ENCODE data around the gene STAP2.

STAP2 gene

DNA sequence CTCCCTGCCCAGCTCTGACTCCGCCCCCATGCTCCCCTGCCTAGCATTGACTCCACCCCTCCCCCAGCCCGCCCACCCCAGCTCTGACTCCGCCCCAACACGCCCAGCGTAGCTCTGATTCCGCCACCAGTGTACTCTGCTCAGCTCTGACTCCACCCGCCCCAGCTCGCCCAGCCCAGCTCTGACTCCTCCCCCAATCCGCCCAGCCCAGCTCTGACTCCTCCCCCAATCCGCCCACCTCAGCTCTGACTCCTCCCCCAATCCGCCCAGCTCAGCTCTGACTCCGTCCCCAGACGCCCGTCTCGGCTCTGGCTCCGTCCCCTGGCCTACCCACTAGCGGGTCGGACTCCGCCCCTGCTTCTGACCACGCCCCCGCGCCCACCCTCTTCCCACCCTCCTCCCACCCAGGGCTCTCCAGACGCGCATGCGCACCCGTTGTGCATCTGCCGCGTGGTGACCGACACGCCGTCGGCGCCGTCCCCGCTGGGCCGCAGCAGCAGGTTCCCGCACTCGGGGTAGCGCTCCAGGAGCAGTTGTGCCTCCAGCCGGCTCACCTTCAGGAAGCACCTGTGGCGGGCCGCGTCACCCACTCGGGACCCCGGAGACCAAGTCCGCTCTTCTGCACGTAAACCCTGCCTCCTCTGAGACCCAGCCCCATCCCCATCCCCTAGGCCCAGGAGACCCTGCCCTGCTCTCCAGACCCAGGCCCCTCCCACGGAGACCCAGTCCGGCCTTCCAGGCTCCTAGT, 10.2 kb downstream of the STAP2 start:
- peak; percentile 93 to 99 for DNase-seq (ENCODE audit: low read depth in 2 of 2)

DNA sequence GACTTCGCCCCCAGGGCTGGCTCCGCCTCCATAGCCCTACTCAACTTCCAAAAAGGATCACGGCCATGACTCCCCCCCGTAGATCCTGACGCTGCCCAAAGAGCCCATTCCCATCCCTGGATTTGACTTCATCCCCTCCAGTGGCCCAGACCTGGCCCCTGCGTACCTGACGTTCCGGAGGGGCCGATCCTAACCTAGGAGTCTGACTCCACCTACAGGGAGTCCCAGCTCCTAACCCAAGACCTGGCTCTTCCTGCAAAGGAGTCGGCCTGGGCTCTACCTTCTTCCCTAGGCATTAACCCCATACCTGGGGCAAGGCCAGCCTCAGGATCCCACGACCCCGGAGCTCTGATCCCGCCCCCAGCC, 10.8 kb downstream of the STAP2 start:
- no peak for DNase-seq (ENCODE audit: low read depth in 2 of 2)

DNA sequence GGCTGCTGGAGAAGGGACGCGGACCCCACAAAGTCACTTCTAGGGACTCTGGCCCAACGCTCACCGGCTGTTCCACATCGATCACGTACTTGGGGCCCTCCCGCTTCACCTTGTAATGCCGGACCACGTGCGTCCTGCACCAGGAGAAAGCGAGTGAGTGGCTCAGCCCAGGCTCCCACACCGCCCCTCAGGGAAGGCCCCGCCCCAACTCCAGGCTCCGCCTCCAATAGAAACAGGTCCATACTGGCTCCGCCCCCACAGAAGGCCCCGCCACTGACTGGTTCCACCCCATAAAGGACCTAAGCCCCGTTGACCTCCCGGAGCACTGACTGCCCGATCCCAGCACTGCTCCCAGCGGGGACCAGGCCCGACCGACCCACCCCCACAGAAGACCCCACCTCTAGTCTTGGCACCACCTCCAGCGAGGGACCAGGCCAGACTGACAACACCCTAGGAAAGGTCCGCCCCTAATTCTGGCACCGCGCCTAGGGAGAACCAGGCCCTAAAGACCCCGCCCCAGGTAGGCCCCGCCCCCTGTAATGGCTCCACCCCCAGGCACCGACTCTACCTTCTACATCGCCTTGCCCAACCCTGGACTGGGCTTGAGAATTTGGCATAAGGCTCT, 11.3 kb downstream of the STAP2 start:
- DNase-seq (ENCODE audit: low read depth in 2 of 2): peak; percentile 62 to 88

DNA sequence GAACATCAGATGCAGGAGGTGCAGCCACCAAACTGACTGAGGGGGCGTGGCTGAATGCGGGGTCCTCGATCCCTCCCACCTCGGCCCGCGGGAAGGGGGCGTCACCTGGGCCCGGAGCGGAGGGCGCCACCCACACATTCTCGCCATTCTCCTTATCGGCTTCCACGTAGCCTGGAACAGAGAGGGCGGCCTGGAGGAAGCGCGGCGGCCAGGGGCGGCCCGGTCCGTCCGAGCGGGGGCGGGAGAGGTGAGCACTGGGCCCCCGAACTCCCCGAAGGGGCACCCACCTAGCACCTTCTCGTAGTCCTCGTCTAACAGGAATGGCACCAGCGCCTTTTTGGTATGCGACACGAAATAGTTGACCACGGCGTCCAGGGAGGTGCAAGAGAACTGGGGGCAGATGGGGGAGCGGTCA, 11.8 kb downstream of the STAP2 start:
- no peak for DNase-seq (ENCODE audit: low read depth in 2 of 2)

DNA sequence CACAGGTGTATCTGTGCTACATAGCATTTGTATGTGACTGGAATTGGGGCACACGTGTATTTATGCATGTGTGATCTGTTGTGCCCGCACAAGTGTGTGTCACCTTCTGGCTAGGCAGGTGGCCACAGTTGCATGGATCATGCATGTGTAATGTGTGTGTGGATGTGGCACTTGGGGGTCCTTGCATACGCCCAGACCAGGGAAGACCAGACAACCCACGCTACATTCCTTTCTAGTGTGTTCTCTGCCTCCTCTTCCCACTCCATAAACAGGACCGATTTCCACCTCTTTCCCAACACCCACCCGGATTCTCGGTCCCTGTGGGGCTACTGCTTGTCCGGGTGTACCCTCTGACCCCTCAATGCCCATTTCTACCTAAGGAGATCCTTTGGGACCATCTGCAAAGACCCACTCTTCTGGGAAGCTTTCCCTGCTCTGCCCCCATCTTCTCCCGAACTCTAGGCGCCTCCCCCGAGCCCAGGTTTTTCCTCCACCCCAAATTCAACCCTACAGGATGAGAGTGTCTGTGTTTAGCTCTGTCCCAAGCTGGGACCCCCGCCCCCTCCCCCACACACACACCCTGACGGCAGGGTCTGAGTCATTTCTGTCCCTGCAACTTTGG, 12.3 kb downstream of the STAP2 start:
- DNase-seq (ENCODE audit: low read depth in 2 of 2): no peak

DNA sequence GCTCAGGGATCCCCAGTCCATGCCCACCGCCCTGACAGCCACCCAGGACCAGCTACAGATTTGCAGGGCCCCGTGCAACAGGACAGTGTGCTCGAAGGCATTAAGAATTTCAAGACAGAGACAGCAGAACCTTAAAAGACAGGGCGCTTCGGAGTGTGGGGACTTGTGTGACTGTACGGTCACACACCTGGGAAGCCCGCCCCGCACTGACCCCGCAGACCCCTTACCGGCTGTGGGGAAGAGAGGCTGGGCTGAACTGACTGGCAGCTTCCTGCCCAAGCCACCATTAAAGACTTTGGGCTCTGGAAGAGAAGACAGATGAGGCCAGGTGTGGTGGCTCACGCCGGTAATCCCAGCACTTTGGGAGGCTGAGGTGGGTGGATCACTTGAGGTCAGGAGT, 14.4 kb downstream of the STAP2 start:
- DNase-seq (ENCODE audit: low read depth in 2 of 2): no peak

DNA sequence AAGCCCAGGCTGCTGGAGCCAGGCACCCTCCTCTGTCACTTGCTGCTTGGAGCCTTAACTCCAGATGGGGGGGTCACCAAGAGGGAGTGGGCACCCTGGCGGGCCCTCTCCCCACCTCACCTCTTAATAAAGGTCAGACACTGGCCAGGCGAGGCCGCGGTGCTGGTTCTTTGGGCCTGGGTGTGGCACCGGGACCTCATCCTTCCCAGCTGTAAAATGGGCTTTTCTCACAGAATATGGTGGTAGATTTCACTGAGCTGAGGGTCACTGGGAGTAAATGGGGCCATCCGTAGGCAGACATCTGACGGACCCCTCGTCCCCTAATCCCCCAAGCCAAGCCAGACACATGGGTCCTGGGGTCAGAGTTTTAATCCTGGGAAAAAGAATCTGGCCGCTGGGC, 14.9 kb downstream of the STAP2 start:
- no peak for DNase-seq (ENCODE audit: low read depth in 2 of 2)

DNA sequence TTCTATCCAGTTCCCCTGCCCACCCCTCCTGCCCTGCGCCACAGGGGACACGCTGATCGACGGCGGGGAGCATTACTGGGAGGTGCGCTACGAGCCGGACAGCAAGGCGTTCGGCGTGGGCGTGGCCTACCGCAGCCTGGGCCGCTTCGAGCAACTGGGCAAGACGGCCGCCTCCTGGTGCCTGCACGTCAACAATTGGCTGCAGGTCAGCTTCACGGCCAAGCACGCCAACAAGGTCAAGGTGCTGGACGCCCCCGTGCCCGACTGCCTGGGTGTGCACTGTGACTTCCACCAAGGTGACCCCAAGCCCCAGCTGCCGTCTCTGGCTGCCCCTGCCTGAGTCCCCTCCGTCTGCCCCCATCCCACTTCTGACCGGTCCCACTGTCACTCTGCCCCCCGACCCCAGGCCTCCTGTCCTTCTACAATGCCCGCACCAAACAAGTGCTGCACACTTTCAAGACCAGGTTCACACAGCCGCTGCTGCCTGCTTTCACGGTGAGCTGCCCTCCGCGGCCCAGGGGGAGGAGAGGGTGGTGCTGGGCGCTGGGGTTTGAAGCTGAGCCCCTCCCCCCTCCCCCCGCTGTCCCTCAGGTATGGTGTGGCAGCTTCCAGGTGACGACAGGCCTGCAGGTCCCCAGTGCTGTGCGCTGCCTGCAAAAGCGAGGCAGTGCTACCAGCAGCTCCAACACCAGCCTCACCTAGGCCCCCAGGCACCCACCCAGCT, 15.5 kb downstream of the STAP2 start:
- no peak for DNase-seq (ENCODE audit: low read depth in 2 of 2)

DNA sequence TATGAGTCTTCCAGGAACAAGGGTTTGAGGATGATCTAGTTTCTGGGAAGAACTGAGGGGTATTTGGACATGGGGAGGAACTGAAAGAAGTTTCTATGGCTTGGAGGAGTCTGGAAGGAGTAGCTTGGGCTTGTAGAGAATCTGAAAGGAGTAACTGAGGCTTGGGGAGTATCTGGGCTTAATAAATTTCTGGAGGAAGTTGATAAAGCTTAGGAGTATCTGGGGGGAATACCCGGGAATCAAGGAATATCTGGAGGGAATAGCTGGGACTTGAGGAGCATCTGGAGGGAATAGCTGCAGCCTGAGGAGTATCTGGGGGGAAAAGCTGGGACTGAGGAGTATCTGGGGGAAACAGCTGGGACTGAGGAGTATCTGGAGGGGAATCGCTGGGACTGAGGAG, 18.2 kb downstream of the STAP2 start:
- DNase-seq (ENCODE audit: low read depth in 2 of 2): no peak

DNA sequence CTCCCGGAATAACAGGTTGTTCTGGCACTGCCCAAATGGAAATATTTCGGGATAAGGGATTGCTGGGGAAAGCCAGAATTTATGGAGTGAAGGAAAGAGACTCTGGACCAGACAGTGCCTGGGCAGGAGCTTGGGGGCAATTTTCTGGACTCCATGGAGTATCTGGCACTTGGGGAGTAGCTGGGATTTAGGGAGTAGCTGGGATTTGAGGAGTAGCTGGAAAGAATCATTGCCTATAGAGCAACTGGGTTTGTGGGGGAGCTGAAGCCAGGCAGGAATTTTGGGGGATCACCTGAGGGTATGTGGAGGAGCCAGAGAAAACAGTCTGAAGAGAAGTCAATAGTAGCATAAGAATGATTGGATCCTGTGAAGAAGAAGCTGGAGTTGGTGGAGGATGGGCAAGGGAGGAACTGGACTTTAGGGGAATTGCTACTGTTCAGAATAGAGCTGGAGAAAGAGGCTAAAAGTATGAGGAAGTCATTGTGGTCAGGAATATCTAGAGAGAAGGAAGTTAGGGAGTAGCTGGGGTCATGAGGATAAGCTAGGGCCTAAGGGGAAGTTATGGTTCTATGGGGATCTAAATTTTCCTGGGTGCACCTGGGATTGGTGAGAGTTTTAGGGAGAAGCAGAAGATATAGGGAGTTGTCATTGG, 19.4 kb downstream of the STAP2 start:
- no peak for DNase-seq (ENCODE audit: low read depth in 2 of 2)

DNA sequence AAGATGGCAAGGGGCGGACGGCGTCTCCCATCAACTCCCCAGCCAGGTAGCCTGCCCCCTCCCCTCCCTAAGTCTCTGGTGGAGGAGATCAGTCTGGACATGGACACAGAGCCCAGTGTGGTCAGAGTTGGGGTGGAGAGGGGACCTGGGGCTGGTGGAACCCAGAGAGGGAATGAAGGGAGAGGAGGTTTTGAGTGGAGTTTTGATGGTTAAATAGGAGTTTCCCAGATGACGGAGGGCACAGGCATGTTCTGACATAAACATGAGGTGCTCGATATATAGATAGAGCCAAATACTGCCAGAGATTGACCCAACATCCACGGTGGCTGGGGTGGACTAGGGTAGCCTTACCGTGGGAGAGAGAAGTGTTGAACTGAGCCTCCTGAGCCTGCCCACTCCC, 20.2 kb downstream of the STAP2 start:
- DNase-seq (ENCODE audit: low read depth in 2 of 2): no peak

DNA sequence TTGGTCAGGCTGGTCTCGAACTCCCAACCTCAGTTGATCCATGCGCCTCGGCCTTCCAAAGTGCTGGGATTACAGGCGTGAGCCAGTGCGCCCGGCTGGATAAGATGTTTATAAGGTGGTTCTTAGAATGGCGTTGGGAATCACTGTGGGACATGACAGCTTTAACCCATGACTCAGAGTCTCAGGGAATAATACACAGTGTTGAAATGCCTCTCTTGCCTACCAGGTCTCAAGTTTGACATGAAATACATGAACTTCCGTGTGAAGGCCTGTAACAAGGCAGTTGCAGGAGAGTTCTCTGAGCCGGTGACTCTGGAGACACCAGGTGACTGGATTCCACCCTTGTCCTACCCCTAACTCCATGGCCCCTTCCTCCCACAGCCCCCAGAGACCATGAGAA, 21.7 kb downstream of the STAP2 start:
- no peak for DNase-seq (ENCODE audit: low read depth in 2 of 2)

DNA sequence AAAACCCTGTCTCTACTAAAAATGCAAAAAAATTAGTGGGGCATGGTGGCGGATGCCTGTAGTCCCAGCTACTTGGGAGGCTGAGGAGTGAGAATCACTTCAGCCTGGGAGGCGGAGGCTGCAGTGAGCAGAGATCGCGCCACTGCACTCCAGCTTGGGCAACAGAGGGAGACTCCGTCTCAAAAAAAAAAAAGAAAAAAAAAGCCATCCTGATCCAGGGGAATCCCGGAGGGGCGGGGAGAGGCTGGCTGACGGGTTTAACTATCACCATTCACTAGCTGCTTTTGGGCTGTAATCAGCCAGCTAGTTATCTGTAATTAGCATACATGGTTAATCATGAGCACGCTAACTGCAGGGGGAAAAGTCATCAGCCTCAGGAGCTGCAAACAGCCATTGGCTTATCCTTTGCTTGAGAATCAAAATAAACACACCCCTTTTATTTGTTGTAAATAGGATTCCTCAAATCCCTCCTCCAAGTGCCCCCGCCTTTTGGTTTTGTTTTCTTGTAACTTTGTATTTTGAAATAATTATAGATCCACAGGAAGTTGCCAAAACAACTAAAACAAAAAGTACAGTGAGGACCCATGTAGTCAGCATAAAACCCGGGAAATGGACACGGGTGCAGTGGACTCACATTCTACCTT, 24.7 kb downstream of the STAP2 start:
- DNase-seq (ENCODE audit: low read depth in 2 of 2): no peak

DNA sequence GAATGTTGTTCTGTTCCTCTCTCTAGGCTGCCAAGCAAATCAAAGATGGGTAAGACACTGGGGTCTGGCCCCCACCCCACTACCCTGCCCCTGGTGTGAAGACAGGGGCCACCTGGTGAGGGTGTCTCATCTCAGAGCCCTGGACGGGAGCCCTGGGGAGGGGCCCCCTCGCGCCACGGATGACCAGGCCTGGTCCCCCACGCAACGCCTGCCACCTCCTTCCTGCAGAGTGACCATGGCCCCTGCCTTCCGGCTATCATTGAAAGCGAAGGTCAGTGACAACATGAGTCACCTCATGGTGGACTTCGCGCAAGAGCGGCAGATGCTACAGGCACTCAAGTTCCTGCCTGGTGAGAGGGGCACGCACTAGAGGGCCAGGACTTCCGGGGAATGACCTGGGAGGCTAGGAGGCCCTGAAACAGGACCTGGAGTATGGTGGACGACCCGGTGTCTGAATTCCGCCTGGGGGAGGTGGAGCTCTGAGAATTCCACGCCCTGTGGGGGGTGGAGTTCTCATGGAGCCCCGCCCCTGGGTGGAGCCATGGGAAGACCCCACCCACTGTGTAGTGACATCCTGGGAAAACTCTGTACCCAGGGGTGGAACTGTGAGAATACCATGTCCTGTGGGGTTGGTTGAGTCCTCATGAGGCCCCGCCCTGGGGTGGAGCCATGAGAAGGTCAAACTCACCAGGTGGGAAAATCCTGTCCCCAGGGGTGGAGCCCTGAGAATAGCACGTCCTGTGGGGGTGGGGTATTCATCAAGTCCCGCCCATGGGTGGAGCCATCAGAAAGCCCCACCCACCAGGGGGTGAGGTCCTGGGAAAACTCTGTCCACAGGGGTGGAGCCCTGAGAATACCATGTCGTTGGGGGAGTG, 28.1 kb downstream of the STAP2 start:
- DNase-seq (ENCODE audit: low read depth in 2 of 2): no peak

DNA sequence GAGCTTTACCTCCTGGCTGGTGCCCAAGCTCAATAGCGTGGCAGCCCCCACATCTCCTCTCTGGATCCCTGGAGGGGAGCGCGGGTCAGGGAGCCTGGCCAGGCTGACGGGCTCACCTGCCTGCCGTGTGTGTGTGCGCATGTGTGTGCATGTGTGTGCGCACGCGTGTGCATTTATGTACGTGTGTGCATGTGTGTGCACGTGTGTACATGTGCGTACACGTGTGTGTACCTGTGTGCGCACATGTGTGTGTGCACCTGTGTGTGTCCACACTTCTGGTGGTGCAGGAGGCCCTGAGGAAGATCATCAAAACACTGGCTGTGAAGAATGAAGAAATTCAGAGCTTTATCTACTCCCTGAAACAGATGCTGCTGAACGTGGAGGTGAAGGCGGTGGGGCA, 33.0 kb downstream of the STAP2 start:
- no peak for DNase-seq (ENCODE audit: low read depth in 2 of 2)

DNA sequence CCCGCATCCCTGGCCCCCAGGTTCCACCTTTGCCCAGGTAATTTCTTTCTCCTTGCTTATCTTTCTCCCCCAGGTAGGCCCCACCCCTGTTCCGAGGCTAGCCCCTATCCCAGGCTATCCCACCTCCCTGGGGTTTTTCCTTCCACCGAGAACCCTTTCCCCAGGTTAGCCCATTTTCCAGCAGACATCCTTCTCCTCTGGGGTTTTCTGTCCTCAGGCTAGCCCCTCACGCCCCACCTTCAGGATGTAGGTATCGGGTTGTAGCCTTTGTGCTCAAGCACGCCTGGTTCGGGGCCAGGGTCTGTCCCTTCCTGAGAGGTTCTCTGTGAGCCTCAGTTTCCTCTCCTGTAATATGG, 33.4 kb downstream of the STAP2 start:
- no peak for DNase-seq (ENCODE audit: low read depth in 2 of 2)

DNA sequence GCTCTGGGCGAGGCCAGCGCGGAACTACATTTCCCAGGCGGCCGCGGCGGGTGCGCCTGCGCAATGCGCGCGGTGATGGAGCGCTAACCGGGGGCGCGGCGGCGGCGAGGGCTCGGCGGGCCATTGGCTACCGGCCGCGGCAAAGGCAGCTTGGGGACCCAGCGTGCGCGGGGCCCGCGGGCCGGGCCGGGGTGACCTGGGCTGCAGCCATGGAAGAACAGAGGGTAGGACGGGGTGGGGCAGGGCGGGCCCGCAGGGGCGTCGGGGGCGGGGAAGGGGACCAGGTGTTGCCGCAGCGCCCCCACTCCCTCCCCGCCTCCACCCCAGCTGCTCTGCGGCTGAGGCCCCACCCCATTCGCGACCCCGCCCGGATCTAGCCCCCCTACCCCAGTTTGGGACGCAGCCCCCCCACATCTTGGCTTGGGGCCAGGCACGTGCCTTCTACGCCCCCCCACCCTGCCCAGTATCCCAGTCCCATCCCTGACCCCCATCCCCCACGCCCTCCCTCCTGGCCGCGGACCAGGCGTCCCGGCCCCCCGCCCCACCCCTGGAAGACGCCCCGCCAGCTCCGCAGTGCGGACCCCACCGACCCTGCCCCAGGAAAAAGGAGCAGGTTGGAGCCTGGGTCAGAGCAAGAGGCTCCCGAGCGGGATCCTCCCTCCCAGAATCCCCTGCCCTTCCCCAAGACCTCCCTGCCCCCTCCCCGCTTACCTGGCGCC, 33.9 kb downstream of the STAP2 start, which contains the start of gene FSD1:
Gene FSD1 (plus strand): TSS at position 61 of the 719 bp plus-strand sequence. CDS start 149 bp downstream, at position 210.
- peak; percentile 71 to 72 for DNase-seq (ENCODE audit: low read depth in 2 of 2)

DNA sequence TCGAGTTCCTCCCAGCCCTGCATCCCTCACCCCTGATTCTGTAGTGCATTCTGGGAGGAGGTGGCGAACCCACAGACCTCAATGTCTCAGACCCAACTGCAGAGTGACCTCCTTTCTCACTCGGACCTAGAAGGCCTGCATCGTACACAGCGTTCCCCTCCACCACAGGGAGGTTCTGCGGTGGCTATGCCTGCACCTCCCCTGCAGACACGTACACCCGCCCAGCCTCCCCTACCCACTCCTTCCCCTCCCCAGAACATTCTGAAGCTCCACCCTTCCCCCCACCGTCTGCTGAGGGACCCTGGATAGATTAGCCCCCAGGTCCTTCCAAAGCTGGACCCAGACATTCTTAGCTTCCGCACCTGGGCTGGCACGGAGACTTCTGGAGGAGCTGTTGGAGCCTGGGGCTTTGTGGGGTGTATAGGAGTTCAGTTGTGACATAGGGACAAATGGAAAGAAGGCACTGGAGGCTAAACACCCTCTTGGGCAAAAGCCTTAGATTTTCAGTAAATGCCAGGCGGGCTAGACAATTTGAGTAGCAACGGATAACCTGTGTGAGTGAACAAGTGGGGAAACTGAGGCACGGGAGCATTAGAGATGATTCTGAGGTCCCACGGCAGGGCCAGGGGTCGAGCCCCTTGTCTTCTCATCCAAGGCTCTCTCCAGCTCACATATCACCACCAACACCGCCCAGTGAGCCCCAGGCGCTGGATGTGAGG, 34.6 kb downstream of the STAP2 start:
- no peak for DNase-seq (ENCODE audit: low read depth in 2 of 2)

DNA sequence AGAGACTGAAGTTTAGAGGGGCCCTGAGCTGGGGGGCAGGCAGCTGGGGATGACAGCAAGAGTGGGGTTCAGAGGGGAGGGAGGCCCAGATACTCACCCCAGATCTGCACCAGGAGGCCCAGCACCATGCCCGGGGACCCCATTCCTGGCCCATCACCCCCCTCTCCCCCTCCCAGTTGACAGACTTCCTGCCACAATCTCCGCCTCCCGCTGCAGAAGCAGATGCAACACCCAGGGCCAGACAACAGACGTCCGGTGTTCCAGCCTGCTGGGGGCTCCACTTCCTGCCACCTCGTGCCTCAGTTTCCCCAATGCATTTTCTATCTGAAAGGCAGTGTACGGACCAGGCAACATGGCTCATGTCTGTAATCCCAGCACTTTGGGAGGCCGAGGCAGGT, 36.4 kb downstream of the STAP2 start, which contains the start of gene TMIGD2:
Gene TMIGD2 (minus strand): TSS at position 147 of the 398 bp plus-strand sequence. CDS start 4 bp downstream, at position 143.
- no peak for DNase-seq (ENCODE audit: low read depth in 2 of 2)
